PFSK-1 (cell line): ENCODE results near the gene MINPP1.

Experiments
- FOXP2 ChIP-seq: optimal IDR thresholded peaks from 2 replicates; pipeline ENCODE3; 2011; ENCODE audit warnings: borderline replicate concordance, control low read depth, inconsistent platforms; ENCODE audit not compliant: insufficient read depth; ENCODE audit errors: extremely low read length, extremely low read depth
- POLR2AphosphoS5 ChIP-seq: IDR thresholded peaks from 2 replicates; pipeline ENCODE4 v1.6.1; 2012; ENCODE audit warnings: low read depth, mild to moderate bottlenecking, control low read depth, low read length, moderate library complexity
- REST ChIP-seq, 2 experiments: IDR thresholded peaks; 2 replicates each; pipeline versions ENCODE4 v1.6.1 to v1.8.0; 2011 to 2012; ENCODE audit warnings: low read depth in 2 of 2, low read length in 2 of 2, control low read depth in 1 of 2, inconsistent platforms in 1 of 2, mild to moderate bottlenecking in 1 of 2, moderate library complexity in 1 of 2; ENCODE audit not compliant: insufficient read depth in 1 of 2
- SIN3A ChIP-seq: IDR thresholded peaks from 2 replicates; pipeline ENCODE4 v1.6.1; 2012; ENCODE audit warnings: mild to moderate bottlenecking, low read length, moderate library complexity, borderline replicate concordance; ENCODE audit not compliant: insufficient read depth
- TAF1 ChIP-seq: IDR thresholded peaks from 2 replicates; pipeline ENCODE4 v1.6.1; 2012; ENCODE audit warnings: low read length, control low read depth, borderline replicate concordance; ENCODE audit not compliant: insufficient read depth

- no peak for TF ChIP-seq POLR2AphosphoS5
- TF ChIP-seq REST (IDR thresholded peaks at IDR 0.05; ENCODE audit: insufficient read depth in 1 of 2, low read depth in 2 of 2, low read length in 2 of 2), result no peak
- TF ChIP-seq TAF1, result no peak
- TF ChIP-seq SIN3A, result no peak
- TF ChIP-seq FOXP2, result no peak
Observed at GRCh38 chr10:87559392-87559791, 54.7 kb downstream of the MINPP1 start.
